ENCODE results near the gene GRK1. TPM values are rescaled to one million over a fixed set of nuclear protein-coding genes. Genes with fewer than 3 reads are reported as not detected.

The GRK1 gene
- total and polyA plus RNA-seq, 2 of the 13 experiments (the other 11 are each of a cell fraction or from before 2014, with no cell fraction given): 0.07 to 0.12 TPM

DNA sequence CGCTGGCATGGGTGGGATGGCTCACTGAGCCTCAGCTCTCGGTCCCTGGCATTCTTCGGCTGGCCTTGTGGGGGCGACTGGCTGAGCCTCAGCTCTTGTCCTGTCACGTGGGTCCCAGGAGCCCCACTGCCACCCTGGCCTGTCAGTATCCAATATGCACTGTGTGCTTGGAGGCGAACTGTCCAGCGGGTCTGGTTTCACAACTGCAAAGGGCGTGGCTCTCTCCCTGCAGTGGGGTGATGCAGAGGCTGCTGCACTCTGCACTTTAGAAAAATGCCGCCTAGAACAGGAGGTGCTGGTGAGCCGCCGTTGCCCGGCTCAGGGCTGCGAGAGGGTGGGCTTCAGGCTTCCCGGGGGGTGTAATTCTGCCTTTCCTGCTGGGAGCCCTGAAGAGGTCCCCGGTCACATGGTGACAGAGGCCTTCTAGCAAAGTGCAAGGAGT is 75.0 kb downstream of the GRK1 start (continued):
- TF ChIP-seq, protein P1, sequence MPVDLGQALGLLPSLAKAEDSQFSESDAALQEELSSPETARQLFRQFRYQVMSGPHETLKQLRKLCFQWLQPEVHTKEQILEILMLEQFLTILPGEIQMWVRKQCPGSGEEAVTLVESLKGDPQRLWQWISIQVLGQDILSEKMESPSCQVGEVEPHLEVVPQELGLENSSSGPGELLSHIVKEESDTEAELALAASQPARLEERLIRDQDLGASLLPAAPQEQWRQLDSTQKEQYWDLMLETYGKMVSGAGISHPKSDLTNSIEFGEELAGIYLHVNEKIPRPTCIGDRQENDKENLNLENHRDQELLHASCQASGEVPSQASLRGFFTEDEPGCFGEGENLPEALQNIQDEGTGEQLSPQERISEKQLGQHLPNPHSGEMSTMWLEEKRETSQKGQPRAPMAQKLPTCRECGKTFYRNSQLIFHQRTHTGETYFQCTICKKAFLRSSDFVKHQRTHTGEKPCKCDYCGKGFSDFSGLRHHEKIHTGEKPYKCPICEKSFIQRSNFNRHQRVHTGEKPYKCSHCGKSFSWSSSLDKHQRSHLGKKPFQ (CRISPR knock-in tag; IDR thresholded peaks at IDR 0.05; ENCODE audit: insufficient replicate concordance): no peak
- TF ChIP-seq AKNA (CRISPR knock-in tag; IDR thresholded peaks at IDR 0.05; ENCODE audit: borderline replicate concordance) (no peak), HOXA3 (CRISPR knock-in tag; IDR thresholded peaks at IDR 0.05) (peak; percentile 60), ZNF547 (CRISPR knock-in tag; IDR thresholded peaks at IDR 0.05) (no peak), ZNF101 (CRISPR knock-in tag; IDR thresholded peaks at IDR 0.05; ENCODE audit: borderline replicate concordance, low read depth) (no peak), KAT8 (CRISPR knock-in tag; IDR thresholded peaks at IDR 0.05) (no peak), MYNN (CRISPR knock-in tag; IDR thresholded peaks at IDR 0.05; ENCODE audit: low read depth) (no peak), MYC (CRISPR knock-in tag; IDR thresholded peaks at IDR 0.05; ENCODE audit: borderline replicate concordance) (no peak; the same call in 1 of the 2 replicates), IRF9 (CRISPR knock-in tag; IDR thresholded peaks at IDR 0.05; ENCODE audit: borderline replicate concordance) (no peak), HHEX (CRISPR knock-in tag; IDR thresholded peaks at IDR 0.05) (no peak), FLYWCH1 (CRISPR knock-in tag; IDR thresholded peaks at IDR 0.05) (0 out of 2 replicates have a peak, but pooled peaks have one; percentile 61), ZNF841 (CRISPR knock-in tag; IDR thresholded peaks at IDR 0.05; ENCODE audit: borderline replicate concordance) (no peak), CENPT (CRISPR knock-in tag; IDR thresholded peaks at IDR 0.05; ENCODE audit: low read depth) (no peak), EP300 (IDR thresholded peaks at IDR 0.05; ENCODE audit: low read depth in 2 of 2, low read length in 2 of 2) (peak; percentile 43 to 52; a peak in 2 of 4 replicates), EP300 (CRISPR knock-in tag; IDR thresholded peaks at IDR 0.05; ENCODE audit: borderline replicate concordance) (no peak), NR2F1 (CRISPR knock-in tag; IDR thresholded peaks at IDR 0.05) (no peak), SP5 (CRISPR knock-in tag; IDR thresholded peaks at IDR 0.05; ENCODE audit: borderline replicate concordance, low read depth) (peak; percentile 70), ZBTB3 (CRISPR knock-in tag; IDR thresholded peaks at IDR 0.05; ENCODE audit: borderline replicate concordance, low read depth) (peak; percentile 96; the same call in 1 of the 2 replicates)
- TF ChIP-seq, protein P2, sequence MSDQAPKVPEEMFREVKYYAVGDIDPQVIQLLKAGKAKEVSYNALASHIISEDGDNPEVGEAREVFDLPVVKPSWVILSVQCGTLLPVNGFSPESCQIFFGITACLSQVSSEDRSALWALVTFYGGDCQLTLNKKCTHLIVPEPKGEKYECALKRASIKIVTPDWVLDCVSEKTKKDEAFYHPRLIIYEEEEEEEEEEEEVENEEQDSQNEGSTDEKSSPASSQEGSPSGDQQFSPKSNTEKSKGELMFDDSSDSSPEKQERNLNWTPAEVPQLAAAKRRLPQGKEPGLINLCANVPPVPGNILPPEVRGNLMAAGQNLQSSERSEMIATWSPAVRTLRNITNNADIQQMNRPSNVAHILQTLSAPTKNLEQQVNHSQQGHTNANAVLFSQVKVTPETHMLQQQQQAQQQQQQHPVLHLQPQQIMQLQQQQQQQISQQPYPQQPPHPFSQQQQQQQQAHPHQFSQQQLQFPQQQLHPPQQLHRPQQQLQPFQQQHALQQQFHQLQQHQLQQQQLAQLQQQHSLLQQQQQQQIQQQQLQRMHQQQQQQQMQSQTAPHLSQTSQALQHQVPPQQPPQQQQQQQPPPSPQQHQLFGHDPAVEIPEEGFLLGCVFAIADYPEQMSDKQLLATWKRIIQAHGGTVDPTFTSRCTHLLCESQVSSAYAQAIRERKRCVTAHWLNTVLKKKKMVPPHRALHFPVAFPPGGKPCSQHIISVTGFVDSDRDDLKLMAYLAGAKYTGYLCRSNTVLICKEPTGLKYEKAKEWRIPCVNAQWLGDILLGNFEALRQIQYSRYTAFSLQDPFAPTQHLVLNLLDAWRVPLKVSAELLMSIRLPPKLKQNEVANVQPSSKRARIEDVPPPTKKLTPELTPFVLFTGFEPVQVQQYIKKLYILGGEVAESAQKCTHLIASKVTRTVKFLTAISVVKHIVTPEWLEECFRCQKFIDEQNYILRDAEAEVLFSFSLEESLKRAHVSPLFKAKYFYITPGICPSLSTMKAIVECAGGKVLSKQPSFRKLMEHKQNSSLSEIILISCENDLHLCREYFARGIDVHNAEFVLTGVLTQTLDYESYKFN (CRISPR knock-in tag; conservative IDR thresholded peaks at IDR 0.05): peak; percentile 39; the same call in 1 of the 2 replicates

Measured in HepG2 (cell line).